MM.1S (cell line): Measurements from ENCODE around the gene MKNK2.

Source experiments
- DNase-seq: peaks from one replicate; pipeline ENCODE4 v3.0.0-alpha.2; 2015
- H2AFZ ChIP-seq: fragments of 300-600 bp; sonication (generic); 2 replicates; pipeline ENCODE4 v1.6.0; 2016; ENCODE audit warnings: antibody characterized with exemption, low read length
- H3F3A ChIP-seq: fragments of 300-600 bp; sonication (generic); 2 replicates; pipeline ENCODE4 v1.6.1; 2016; ENCODE audit warnings: mild to moderate bottlenecking, antibody characterized with exemption, low read length, moderate library complexity, mixed read lengths; ENCODE audit not compliant: insufficient read depth
- H3K27ac ChIP-seq: fragments of 300-600 bp; sonication (generic); 2 replicates; pipeline ENCODE4 v1.5.1; 2016; ENCODE audit warnings: mild to moderate bottlenecking, low read length
- H3K27me3 ChIP-seq: fragments of 300-600 bp; sonication (generic); replicated peaks from 2 replicates; pipeline ENCODE4 v1.6.0; 2016; ENCODE audit warnings: low read length; ENCODE audit not compliant: insufficient read depth
- H3K36me3 ChIP-seq: fragments of 300-600 bp; sonication (generic); replicated peaks from 2 replicates; pipeline ENCODE4 v1.6.1; 2016; ENCODE audit warnings: mild to moderate bottlenecking, low read length, mixed read lengths; ENCODE audit not compliant: insufficient read depth
- H3K4me1 ChIP-seq: fragments of 300-600 bp; sonication (generic); 2 replicates; pipeline ENCODE4 v1.6.1; 2016; ENCODE audit warnings: low read length, mixed read lengths
- H3K4me2 ChIP-seq: fragments of 300-600 bp; sonication (generic); 2 replicates; pipeline ENCODE4 v1.6.0; 2016; ENCODE audit warnings: low read depth, low read length
- H3K4me3 ChIP-seq: fragments of 300-600 bp; sonication (generic); 2 replicates; pipeline ENCODE4 v1.5.1; 2016; ENCODE audit warnings: low read length, mixed read lengths
- H3K79me2 ChIP-seq: fragments of 300-600 bp; sonication (generic); 2 replicates; pipeline ENCODE4 v1.6.1; 2016; ENCODE audit warnings: mixed run types, low read length, mixed read lengths
- H3K9ac ChIP-seq: fragments of 300-600 bp; sonication (generic); 2 replicates; pipeline ENCODE4 v1.6.1; 2016; ENCODE audit warnings: low read length, mixed read lengths
- H3K9me2 ChIP-seq: fragments of 300-600 bp; sonication (generic); replicated peaks from 2 replicates; pipeline ENCODE4 v1.6.1; 2016; ENCODE audit warnings: mild to moderate bottlenecking, low read length, mixed read lengths; ENCODE audit not compliant: insufficient read depth
- H3K9me3 ChIP-seq: fragments of 300-600 bp; sonication (generic); replicated peaks from 2 replicates; pipeline ENCODE4 v1.6.1; 2016; ENCODE audit warnings: mild to moderate bottlenecking, low read length, mixed read lengths; ENCODE audit not compliant: insufficient read depth
- H4K20me1 ChIP-seq: fragments of 300-600 bp; sonication (generic); 2 replicates; pipeline ENCODE4 v1.6.1; 2016; ENCODE audit warnings: mild to moderate bottlenecking, low read length, moderate library complexity, mixed read lengths; ENCODE audit not compliant: insufficient read depth
- CTCF ChIP-seq: fragments of 300-600 bp; sonication (generic); IDR thresholded peaks from 2 replicates; pipeline ENCODE4 v1.5.1; 2016; ENCODE audit warnings: antibody characterized with exemption, low read length, mixed read lengths
- EZH2 ChIP-seq: fragments of 300-600 bp; sonication (generic); optimal IDR thresholded peaks from 2 replicates; pipeline ENCODE3; 2017; ENCODE audit warnings: low read depth, mild to moderate bottlenecking, antibody characterized with exemption, low read length, mixed read lengths
- EZH2phosphoT487 ChIP-seq: fragments of 300-600 bp; sonication (generic); IDR thresholded peaks from 2 replicates; pipeline ENCODE4 v1.6.1; 2018; ENCODE audit warnings: antibody characterized with exemption, low read length

Gene MKNK2

GRCh38 chr19:2054763-2055162 lies 3.7 kb upstream of the MKNK2 start:
- Histone ChIP-seq H3K27ac (no peak overlapping the region), H3K4me3 (no peak overlapping the region), H2AFZ (no peak overlapping the region)

GRCh38 chr19:2053601-2054389 lies 2.8 kb upstream of the MKNK2 start:
- Histone ChIP-seq H3K9me2 (no peaks in the 10 kb centered on the region), H2AFZ (no peak overlapping the region), H4K20me1 (peaks cover 8% of the 10 kb centered on the region; the same call in 1 of the 2 replicates), H3K27ac (no peak overlapping the region), H3K4me1 (peaks cover 32% of the 10 kb centered on the region), H3K9me3 (no peaks in the 10 kb centered on the region), H3K4me3 (no peak overlapping the region), H3K27me3 (no peaks in the 10 kb centered on the region), H3K36me3 (no peaks in the 10 kb centered on the region), H3K4me2 (no peak overlapping the region), H3K9ac (no peak overlapping the region), H3K79me2 (peaks cover 20% of the 10 kb centered on the region), H3F3A (peaks cover 12% of the 10 kb centered on the region; the same call in 1 of the 2 replicates)
- DNase-seq, result no peak
- TF ChIP-seq EZH2, result no peak
- no peak for TF ChIP-seq EZH2phosphoT487
- no peak for TF ChIP-seq CTCF

More at GRCh38 chr19:2054763-2055162, 3.7 kb upstream of the MKNK2 start:
- Histone ChIP-seq H3K9ac (no peak overlapping the region), H3K36me3 (no peaks in the 10 kb centered on the region), H3F3A (peaks cover 12% of the 10 kb centered on the region; the same call in 1 of the 2 replicates), H3K9me2 (no peaks in the 10 kb centered on the region), H3K4me2 (no peak overlapping the region), H3K79me2 (peaks cover 14% of the 10 kb centered on the region), H4K20me1 (no peaks in the 10 kb centered on the region), H3K27me3 (no peaks in the 10 kb centered on the region), H3K9me3 (no peaks in the 10 kb centered on the region), H3K4me1 (peaks cover 25% of the 10 kb centered on the region)
- DNase-seq, result no peak
- TF ChIP-seq CTCF, result no peak
- no peak for TF ChIP-seq EZH2
- TF ChIP-seq EZH2phosphoT487, result no peak

GRCh38 chr19:2051773-2052704 lies 995 bp upstream of the MKNK2 start:
- peak overlapping the region; percentile 99 for H3K4me2 ChIP-seq
- TF ChIP-seq EZH2 (no peak), CTCF (no peak), EZH2phosphoT487 (no peak)
- H3K9me3 ChIP-seq, result no peaks in the 10 kb centered on the region
- H2AFZ ChIP-seq, result peak overlapping the region; percentile 90
- 0 out of 2 replicates have a peak, but pooled peaks cover 8% of the 10 kb centered on the region for H3F3A ChIP-seq
- H3K9ac ChIP-seq, result peak overlapping the region; percentile 64
- peak overlapping the region; percentile 70 for H3K4me3 ChIP-seq
- peaks cover 32% of the 10 kb centered on the region for H3K4me1 ChIP-seq
- H3K9me2 ChIP-seq, result no peaks in the 10 kb centered on the region
- H3K27me3 ChIP-seq, result no peaks in the 10 kb centered on the region
- peaks cover 10% of the 10 kb centered on the region; the same call in 1 of the 2 replicates for H4K20me1 ChIP-seq
- no peaks in the 10 kb centered on the region for H3K36me3 ChIP-seq
- no peak for DNase-seq
- H3K27ac ChIP-seq, result peak overlapping the region; percentile 19; the same call in 1 of the 2 replicates
- H3K79me2 ChIP-seq, result peaks cover 37% of the 10 kb centered on the region
